Effector memory CD4-positive, alpha-beta T cell (primary cell): ENCODE measurements around the gene CFAP43.
A peak's percentile ranks its signal among the peaks of the same experiment; 100 is the strongest.

Experiments
- DNase-seq, 3 donors: peaks; one replicate each; pipeline ENCODE4 v3.0.0-alpha.2; 2020
- H3K27ac ChIP-seq: 2 replicates; pipeline ENCODE4 v1.7.0; 2013; ENCODE audit warnings: mild to moderate bottlenecking, low read length, moderate library complexity; ENCODE audit not compliant: insufficient read depth, poor library complexity, severe bottlenecking
- H3K27me3 ChIP-seq: replicated peaks from 2 replicates; pipeline ENCODE4 v1.7.0; 2013; ENCODE audit warnings: mild to moderate bottlenecking, low read length; ENCODE audit not compliant: insufficient read depth, control insufficient read depth, poor library complexity, severe bottlenecking
- H3K36me3 ChIP-seq: 2 replicates; pipeline ENCODE4 v1.7.0; 2013; ENCODE audit warnings: mild to moderate bottlenecking, low read length, moderate library complexity; ENCODE audit not compliant: control insufficient read depth, insufficient read depth
- H3K4me1 ChIP-seq: 2 replicates; pipeline ENCODE4 v1.7.0; 2013; ENCODE audit warnings: low read length, mild to moderate bottlenecking; ENCODE audit not compliant: control insufficient read depth, insufficient read depth, poor library complexity, severe bottlenecking
- H3K4me3 ChIP-seq: 2 replicates; pipeline ENCODE4 v1.7.0; 2013; ENCODE audit warnings: low read length, low read depth, mild to moderate bottlenecking; ENCODE audit not compliant: insufficient read depth, poor library complexity, severe bottlenecking
- H3K9me3 ChIP-seq: 2 replicates; pipeline ENCODE4 v1.7.0; 2013; ENCODE audit warnings: mild to moderate bottlenecking, low read length, moderate library complexity; ENCODE audit not compliant: control insufficient read depth

CFAP43 gene

GRCh38 chr10:104089621-104090020 is 142.5 kb downstream of the CFAP43 start:
- no peaks in the 10 kb centered on the region for H3K4me1 ChIP-seq
- no peak overlapping the region for H3K27ac ChIP-seq
- no peak for DNase-seq
- H3K27me3 ChIP-seq, result no peaks in the 10 kb centered on the region
- H3K9me3 ChIP-seq, result no peaks in the 10 kb centered on the region
- H3K36me3 ChIP-seq, result no peaks in the 10 kb centered on the region
- no peak overlapping the region for H3K4me3 ChIP-seq

GRCh38 chr10:104088239-104088638 is 143.9 kb downstream of the CFAP43 start:
- Histone ChIP-seq H3K27ac (no peak overlapping the region), H3K4me1 (no peaks in the 10 kb centered on the region)
- DNase-seq, result no peak

GRCh38 chr10:104085801-104086400 is 146.3 kb downstream of the CFAP43 start, which contains the start of gene COL17A1:
Gene COL17A1 (minus strand): TSS chr10:104085880. CDS start chr10:104080673, 5,207 bp downstream.
- Histone ChIP-seq H3K27ac (no peak within 1 kb of the TSS), H3K4me3 (no peak within 1 kb of the TSS), H3K27me3 (no peaks in the 10 kb centered on the region), H3K36me3 (no peaks in the 10 kb centered on the region), H3K4me1 (no peaks in the 10 kb centered on the region), H3K9me3 (no peaks in the 10 kb centered on the region)
- DNase-seq, result no peak

More at GRCh38 chr10:104088239-104088638, 143.9 kb downstream of the CFAP43 start:
- no peaks in the 10 kb centered on the region for H3K27me3 ChIP-seq
- H3K9me3 ChIP-seq, result no peaks in the 10 kb centered on the region
- H3K36me3 ChIP-seq, result no peaks in the 10 kb centered on the region
- no peak overlapping the region for H3K4me3 ChIP-seq

GRCh38 chr10:104084482-104085142 is 147.6 kb downstream of the CFAP43 start:
- no peak for DNase-seq
- H3K4me1 ChIP-seq, result no peaks in the 10 kb centered on the region
- no peaks in the 10 kb centered on the region for H3K27me3 ChIP-seq
- H3K4me3 ChIP-seq, result no peak overlapping the region
- no peaks in the 10 kb centered on the region for H3K36me3 ChIP-seq
- H3K9me3 ChIP-seq, result no peaks in the 10 kb centered on the region
- no peak overlapping the region for H3K27ac ChIP-seq

- Histone ChIP-seq H3K4me3 (no peak overlapping the region), H3K9me3 (no peaks in the 10 kb centered on the region), H3K4me1 (no peaks in the 10 kb centered on the region), H3K27me3 (no peaks in the 10 kb centered on the region), H3K27ac (no peak overlapping the region), H3K36me3 (no peaks in the 10 kb centered on the region)
- DNase-seq, result no peak
Measured at GRCh38 chr10:104081998-104082397, 150.2 kb downstream of the CFAP43 start.

GRCh38 chr10:104080762-104081161 is 151.4 kb downstream of the CFAP43 start:
- H3K9me3 ChIP-seq, result no peaks in the 10 kb centered on the region
- H3K27ac ChIP-seq, result no peak overlapping the region
- no peaks in the 10 kb centered on the region for H3K36me3 ChIP-seq
- H3K4me1 ChIP-seq, result no peaks in the 10 kb centered on the region
- H3K27me3 ChIP-seq, result no peaks in the 10 kb centered on the region
- H3K4me3 ChIP-seq, result no peak overlapping the region
- peak in 1 of 3 donors; percentile 6 for DNase-seq
